ENCODE measurements around the gene ONECUT2.

ONECUT2 gene

GRCh38 chr18:57397440-57398132 is 37.6 kb upstream of the ONECUT2 start:
- no peak overlapping the region for H3K4me3 ChIP-seq (ENCODE audit: insufficient read depth, low read length, poor library complexity, severe bottlenecking)
- H3K27me3 ChIP-seq (ENCODE audit: low read length): no peaks in the 10 kb centered on the region
- TF ChIP-seq CTCF (IDR thresholded peaks at IDR 0.05; ENCODE audit: insufficient read depth, low read length, poor library complexity, severe bottlenecking): no peak
- H3K9ac ChIP-seq (ENCODE audit: low read length): no peak overlapping the region
- H4K20me1 ChIP-seq (ENCODE audit: low read depth, low read length): no peaks in the 10 kb centered on the region
- H3K9me2 ChIP-seq (replicated peaks; ENCODE audit: insufficient read depth, low read length): no peaks in the 10 kb centered on the region
- no peaks in the 10 kb centered on the region for H3K9me3 ChIP-seq (ENCODE audit: insufficient read depth, low read length)
- no peaks in the 10 kb centered on the region for H3K79me2 ChIP-seq (ENCODE audit: insufficient read depth, low read length)
- H3F3A ChIP-seq (ENCODE audit: insufficient read depth): no peaks in the 10 kb centered on the region
- H3K27ac ChIP-seq (ENCODE audit: low read depth, low read length): no peak overlapping the region
- no peak overlapping the region for H3K4me2 ChIP-seq (ENCODE audit: low read depth, low read length, poor library complexity, severe bottlenecking)
- H3K36me3 ChIP-seq (ENCODE audit: low read length): no peaks in the 10 kb centered on the region
- H2AFZ ChIP-seq (ENCODE audit: low read depth, low read length, severe bottlenecking): no peak overlapping the region

DNA sequence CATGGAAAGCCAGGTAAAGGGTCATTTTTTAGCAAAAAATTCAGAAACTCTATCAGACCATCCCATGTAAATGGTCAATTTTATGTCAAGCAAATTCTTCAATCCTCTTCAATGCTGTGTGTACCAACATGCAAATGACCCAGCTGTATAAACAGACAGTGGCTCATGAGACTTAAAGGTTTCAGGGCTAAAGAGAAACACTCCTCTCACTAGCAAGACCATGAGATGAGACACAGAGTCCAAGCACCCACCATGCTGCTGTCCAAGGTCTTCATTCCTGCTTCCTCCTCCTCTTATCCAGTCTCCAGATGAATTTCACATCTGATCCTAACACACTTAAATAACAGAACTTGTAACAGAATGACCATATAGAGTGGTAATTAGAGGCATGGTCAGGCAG is 30.8 kb upstream of the ONECUT2 start:
- H3K27me3 ChIP-seq (ENCODE audit: low read length): no peaks in the 10 kb centered on the region
- H3K9me3 ChIP-seq (ENCODE audit: insufficient read depth, low read length): no peaks in the 10 kb centered on the region
- no peak for TF ChIP-seq CTCF (IDR thresholded peaks at IDR 0.05; ENCODE audit: insufficient read depth, low read length, poor library complexity, severe bottlenecking)
- no peak for TF ChIP-seq EZH2phosphoT487 (conservative IDR thresholded peaks at IDR 0.05; ENCODE audit: low read length)
- H3K79me2 ChIP-seq (ENCODE audit: insufficient read depth, low read length): no peaks in the 10 kb centered on the region
- H3K9me2 ChIP-seq (replicated peaks; ENCODE audit: insufficient read depth, low read length): no peaks in the 10 kb centered on the region
- no peaks in the 10 kb centered on the region for H3F3A ChIP-seq (ENCODE audit: insufficient read depth)
- no peak overlapping the region for H3K4me2 ChIP-seq (ENCODE audit: low read depth, low read length, poor library complexity, severe bottlenecking)
- no peak overlapping the region for H2AFZ ChIP-seq (ENCODE audit: low read depth, low read length, severe bottlenecking)
- H3K4me3 ChIP-seq (ENCODE audit: insufficient read depth, low read length, poor library complexity, severe bottlenecking): no peak overlapping the region
- no peak overlapping the region for H3K9ac ChIP-seq (ENCODE audit: low read length)
- H3K27ac ChIP-seq (ENCODE audit: low read depth, low read length): no peak overlapping the region
- no peaks in the 10 kb centered on the region for H4K20me1 ChIP-seq (ENCODE audit: low read depth, low read length)
- no peaks in the 10 kb centered on the region for H3K36me3 ChIP-seq (ENCODE audit: low read length)

DNA sequence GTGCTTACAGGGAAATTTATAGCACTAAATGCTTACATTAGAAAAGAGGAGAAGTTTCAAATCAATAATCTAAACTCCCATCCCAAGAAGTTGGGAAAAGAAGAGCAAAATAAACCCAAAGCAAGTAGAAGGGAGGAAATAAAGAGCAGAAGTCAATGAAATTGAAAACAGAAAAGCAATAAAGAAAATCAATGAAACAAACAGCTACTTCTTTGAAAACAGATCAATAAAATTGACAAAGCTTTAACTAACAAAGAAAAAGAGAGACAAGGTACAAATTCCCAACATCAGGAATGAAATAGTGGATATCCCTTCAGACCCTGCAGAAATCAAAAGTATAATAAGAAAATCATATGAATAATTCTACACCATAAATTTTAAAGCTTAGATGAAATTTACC is 25.5 kb upstream of the ONECUT2 start:
- Histone ChIP-seq H3K4me3 (ENCODE audit: insufficient read depth, low read length, poor library complexity, severe bottlenecking) (no peak overlapping the region), H3K36me3 (ENCODE audit: low read length) (no peaks in the 10 kb centered on the region), H4K20me1 (ENCODE audit: low read depth, low read length) (no peaks in the 10 kb centered on the region), H3K79me2 (ENCODE audit: insufficient read depth, low read length) (no peaks in the 10 kb centered on the region), H3K9ac (ENCODE audit: low read length) (no peak overlapping the region), H3K27me3 (ENCODE audit: low read length) (no peaks in the 10 kb centered on the region), H3K9me2 (replicated peaks; ENCODE audit: insufficient read depth, low read length) (no peaks in the 10 kb centered on the region), H3F3A (ENCODE audit: insufficient read depth) (no peaks in the 10 kb centered on the region), H2AFZ (ENCODE audit: low read depth, low read length, severe bottlenecking) (no peak overlapping the region), H3K4me2 (ENCODE audit: low read depth, low read length, poor library complexity, severe bottlenecking) (no peak overlapping the region), H3K9me3 (ENCODE audit: insufficient read depth, low read length) (no peaks in the 10 kb centered on the region), H3K27ac (ENCODE audit: low read depth, low read length) (no peak overlapping the region)
- no peak for TF ChIP-seq CTCF (IDR thresholded peaks at IDR 0.05; ENCODE audit: insufficient read depth, low read length, poor library complexity, severe bottlenecking)
- no peak for TF ChIP-seq EZH2phosphoT487 (conservative IDR thresholded peaks at IDR 0.05; ENCODE audit: low read length)

All from SU-DHL-6 (cell line).